Activated T-helper 1 cell treated with Interleukin-2 at 50 U/mL for 16 hours (primary cell): Measurements from ENCODE around the gene CHODL.

ENCODE experiments used
- DNase-seq: peaks from one replicate; pipeline ENCODE4 v3.0.0-alpha.2; 2020; ENCODE audit warnings: low read depth

CHODL gene

GRCh38 chr21:18289876-18290275 is 45.2 kb downstream of the CHODL start:
- DNase-seq, result no peak

GRCh38 chr21:18294100-18294499 is 49.5 kb downstream of the CHODL start:
- no peak for DNase-seq

- DNase-seq, result no peak
These were observed 53.6 kb downstream of the CHODL start for GRCh38 chr21:18298228-18298627.
